ENCODE results near the gene GGCX.

GGCX gene

GRCh38 chr2:85541753-85542457 lies 19.4 kb downstream of the GGCX start:
- no peak for DNase-seq (ENCODE audit: low read depth in 3 of 3, low spot score in 1 of 3)

DNA sequence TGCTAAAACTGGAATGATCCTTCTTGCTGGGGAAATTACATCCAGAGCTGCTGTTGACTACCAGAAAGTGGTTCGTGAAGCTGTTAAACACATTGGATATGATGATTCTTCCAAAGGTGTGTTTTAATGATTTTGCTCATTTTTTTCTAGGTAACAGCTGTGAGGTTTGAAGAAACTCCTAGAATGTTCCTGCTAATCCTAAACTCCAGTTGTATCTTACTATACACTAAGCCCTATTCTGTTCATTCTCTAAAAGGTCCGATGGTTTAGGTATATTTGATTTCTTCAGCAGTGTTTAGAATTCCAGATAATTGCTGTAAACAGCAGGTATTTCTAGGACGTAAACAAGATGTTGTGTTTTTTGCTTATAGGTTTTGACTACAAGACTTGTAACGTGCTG lies 20.0 kb downstream of the GGCX start:
- no peak for DNase-seq (ENCODE audit: low read depth in 3 of 3, low spot score in 1 of 3)

GRCh38 chr2:85540133-85540648 lies 21.1 kb downstream of the GGCX start:
- no peak for DNase-seq (ENCODE audit: low read depth in 3 of 3, low spot score in 1 of 3)

GRCh38 chr2:85539361-85540132 lies 21.7 kb downstream of the GGCX start:
- DNase-seq (ENCODE audit: low read depth in 3 of 3, low spot score in 1 of 3): peak; percentile 15 to 66 (median 42)

GRCh38 chr2:85538507-85539360 lies 22.6 kb downstream of the GGCX start, which contains the start of gene MAT2A:
TSS of gene MAT2A (plus strand) at chr2:85539168. CDS start at chr2:85539288, 120 bp downstream.
- peak; percentile 58 to 87 (median 82) for DNase-seq (ENCODE audit: low read depth in 3 of 3, low spot score in 1 of 3)

GRCh38 chr2:85537600-85538506 lies 23.4 kb downstream of the GGCX start:
- peak in 1 of 3 donors; percentile 32 for DNase-seq (ENCODE audit: low read depth in 3 of 3, low spot score in 1 of 3)

GRCh38 chr2:85536479-85536878 lies 24.8 kb downstream of the GGCX start:
- DNase-seq (ENCODE audit: low read depth in 3 of 3, low spot score in 1 of 3): no peak

DNA sequence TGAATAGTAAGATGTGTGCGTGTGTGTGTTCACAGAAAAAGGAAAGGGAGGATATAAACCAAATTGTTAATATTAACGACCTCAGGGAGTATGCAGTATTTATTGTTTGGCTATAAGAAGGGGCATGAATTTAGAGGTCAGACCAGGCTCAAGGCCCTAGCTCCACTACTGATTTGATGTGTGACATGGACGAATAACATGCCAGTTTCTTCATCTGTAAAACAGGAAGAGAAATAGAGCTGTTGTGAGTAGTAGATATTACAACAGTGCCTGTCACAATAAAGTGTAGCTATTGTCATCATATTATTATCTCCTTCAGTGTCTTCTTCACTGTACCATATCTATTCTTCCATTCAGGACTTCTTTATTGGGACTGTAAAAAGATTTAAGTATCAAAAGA lies 26.4 kb downstream of the GGCX start:
- no peak for DNase-seq (ENCODE audit: low read depth in 3 of 3, low spot score in 1 of 3)

GRCh38 chr2:85534099-85534498 lies 27.2 kb downstream of the GGCX start:
- DNase-seq (ENCODE audit: low read depth in 3 of 3, low spot score in 1 of 3): no peak

GRCh38 chr2:85531589-85531988 lies 29.7 kb downstream of the GGCX start:
- no peak for DNase-seq (ENCODE audit: low read depth in 3 of 3, low spot score in 1 of 3)

DNA sequence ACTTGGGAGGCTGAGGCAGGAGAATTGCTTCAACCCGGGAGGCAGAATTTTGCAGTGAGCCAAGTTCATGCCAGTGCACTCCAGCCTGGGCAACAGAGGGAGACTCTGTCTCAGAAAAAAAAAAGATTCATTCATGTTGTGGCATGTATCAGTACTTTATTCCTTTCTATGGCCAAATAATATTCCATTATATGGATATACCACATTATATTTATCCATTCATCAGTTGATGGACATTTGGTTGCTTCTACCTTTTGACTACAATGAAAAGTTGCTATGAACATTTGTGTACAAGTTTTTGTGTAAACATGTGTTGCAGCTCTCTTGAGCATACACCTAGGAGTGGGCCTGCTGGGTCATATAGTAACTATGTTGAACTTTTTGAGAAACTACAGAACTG lies 31.5 kb downstream of the GGCX start:
- no peak for DNase-seq (ENCODE audit: low read depth in 3 of 3, low spot score in 1 of 3)

GRCh38 chr2:85528355-85528754 lies 32.9 kb downstream of the GGCX start:
- no peak for DNase-seq (ENCODE audit: low read depth in 3 of 3, low spot score in 1 of 3)

DNA sequence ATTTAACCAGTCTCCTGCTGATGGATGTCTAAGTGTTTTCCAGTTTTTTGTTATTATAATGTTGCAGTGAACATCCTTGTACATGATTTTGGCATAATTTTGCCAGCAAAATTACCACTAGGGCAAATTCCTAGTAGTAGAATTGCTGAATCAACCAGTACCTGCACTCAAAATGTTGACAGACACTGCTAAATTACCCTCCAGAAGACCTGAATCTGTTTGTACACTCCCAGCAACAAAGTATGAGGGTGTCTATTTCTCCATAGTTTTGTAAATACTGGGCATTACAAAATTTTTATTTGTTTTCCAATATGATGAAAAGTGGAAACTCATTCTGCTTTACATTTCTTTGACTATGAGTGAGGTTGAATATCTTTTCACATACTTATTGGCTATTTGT lies 33.5 kb downstream of the GGCX start:
- no peak for DNase-seq (ENCODE audit: low read depth in 3 of 3, low spot score in 1 of 3)

GRCh38 chr2:85525567-85525966 lies 35.7 kb downstream of the GGCX start:
- no peak for DNase-seq (ENCODE audit: low read depth in 3 of 3, low spot score in 1 of 3)

- no peak for DNase-seq (ENCODE audit: low read depth in 3 of 3, low spot score in 1 of 3)
Measured at GRCh38 chr2:85525029-85525428, 36.3 kb downstream of the GGCX start.

- DNase-seq (ENCODE audit: low read depth in 3 of 3, low spot score in 1 of 3): no peak
Measured at GRCh38 chr2:85524336-85524908, 36.9 kb downstream of the GGCX start.

- no peak for DNase-seq (ENCODE audit: low read depth in 3 of 3, low spot score in 1 of 3)
Measured at GRCh38 chr2:85523903-85524335, 37.4 kb downstream of the GGCX start.

- DNase-seq (ENCODE audit: low read depth in 3 of 3, low spot score in 1 of 3): no peak
Measured at GRCh38 chr2:85523062-85523902, 38.0 kb downstream of the GGCX start.

GRCh38 chr2:85522090-85522647 lies 39.1 kb downstream of the GGCX start:
- DNase-seq (ENCODE audit: low read depth in 3 of 3, low spot score in 1 of 3): no peak
